ENCODE results near the gene SERTAD1. TPM values are rescaled to one million over a fixed set of nuclear protein-coding genes. Genes with fewer than 3 reads are reported as not detected.

The SERTAD1 gene
- total RNA-seq, 1 donor from 2014 or later: 13.8 TPM

DNA sequence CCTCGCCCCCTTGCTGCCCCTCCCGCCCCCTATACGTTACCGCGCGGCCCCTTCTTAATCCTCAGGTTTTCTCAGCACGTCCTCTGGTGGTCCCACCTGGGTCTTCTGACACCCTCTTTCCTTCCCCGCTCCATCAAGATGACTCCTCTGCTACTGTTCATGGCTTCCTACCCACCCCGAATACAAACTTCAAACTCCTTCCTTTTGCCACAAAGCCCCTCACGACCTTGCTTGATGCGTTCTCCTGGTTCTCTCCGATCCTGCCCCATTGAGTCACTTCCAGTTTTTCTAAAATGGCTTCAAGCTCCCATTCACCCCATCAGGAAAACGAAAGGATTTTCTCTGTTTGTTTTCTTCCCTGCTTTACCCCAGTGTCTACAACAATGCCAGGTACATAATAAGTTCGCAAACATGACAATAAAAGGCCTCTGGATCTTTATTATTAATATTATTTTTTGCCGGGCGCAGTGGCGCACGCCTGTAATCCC is 19.1 kb upstream of the SERTAD1 start:
- H3K4me3 Mint-ChIP-seq (ENCODE audit: unreplicated experiment): peak overlapping the region; percentile 100
- H3K27ac Mint-ChIP-seq (ENCODE audit: unreplicated experiment): peak overlapping the region; percentile 94
- no peaks in the 10 kb centered on the region for H3K9me3 Mint-ChIP-seq (ENCODE audit: unreplicated experiment)
- DNase-seq (ENCODE audit: extremely low spot score, unreplicated experiment): no peak
- no peaks in the 10 kb centered on the region for H3K27me3 Mint-ChIP-seq (ENCODE audit: unreplicated experiment)
- peaks cover 12% of the 10 kb centered on the region for H3K36me3 Mint-ChIP-seq (ENCODE audit: unreplicated experiment)
- TF ChIP-seq, protein P1, sequence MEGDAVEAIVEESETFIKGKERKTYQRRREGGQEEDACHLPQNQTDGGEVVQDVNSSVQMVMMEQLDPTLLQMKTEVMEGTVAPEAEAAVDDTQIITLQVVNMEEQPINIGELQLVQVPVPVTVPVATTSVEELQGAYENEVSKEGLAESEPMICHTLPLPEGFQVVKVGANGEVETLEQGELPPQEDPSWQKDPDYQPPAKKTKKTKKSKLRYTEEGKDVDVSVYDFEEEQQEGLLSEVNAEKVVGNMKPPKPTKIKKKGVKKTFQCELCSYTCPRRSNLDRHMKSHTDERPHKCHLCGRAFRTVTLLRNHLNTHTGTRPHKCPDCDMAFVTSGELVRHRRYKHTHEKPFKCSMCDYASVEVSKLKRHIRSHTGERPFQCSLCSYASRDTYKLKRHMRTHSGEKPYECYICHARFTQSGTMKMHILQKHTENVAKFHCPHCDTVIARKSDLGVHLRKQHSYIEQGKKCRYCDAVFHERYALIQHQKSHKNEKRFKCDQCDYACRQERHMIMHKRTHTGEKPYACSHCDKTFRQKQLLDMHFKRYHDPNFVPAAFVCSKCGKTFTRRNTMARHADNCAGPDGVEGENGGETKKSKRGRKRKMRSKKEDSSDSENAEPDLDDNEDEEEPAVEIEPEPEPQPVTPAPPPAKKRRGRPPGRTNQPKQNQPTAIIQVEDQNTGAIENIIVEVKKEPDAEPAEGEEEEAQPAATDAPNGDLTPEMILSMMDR (IDR thresholded peaks at IDR 0.05): peak; percentile 34
- peaks cover 27% of the 10 kb centered on the region for H3K4me1 Mint-ChIP-seq (ENCODE audit: unreplicated experiment)

DNA sequence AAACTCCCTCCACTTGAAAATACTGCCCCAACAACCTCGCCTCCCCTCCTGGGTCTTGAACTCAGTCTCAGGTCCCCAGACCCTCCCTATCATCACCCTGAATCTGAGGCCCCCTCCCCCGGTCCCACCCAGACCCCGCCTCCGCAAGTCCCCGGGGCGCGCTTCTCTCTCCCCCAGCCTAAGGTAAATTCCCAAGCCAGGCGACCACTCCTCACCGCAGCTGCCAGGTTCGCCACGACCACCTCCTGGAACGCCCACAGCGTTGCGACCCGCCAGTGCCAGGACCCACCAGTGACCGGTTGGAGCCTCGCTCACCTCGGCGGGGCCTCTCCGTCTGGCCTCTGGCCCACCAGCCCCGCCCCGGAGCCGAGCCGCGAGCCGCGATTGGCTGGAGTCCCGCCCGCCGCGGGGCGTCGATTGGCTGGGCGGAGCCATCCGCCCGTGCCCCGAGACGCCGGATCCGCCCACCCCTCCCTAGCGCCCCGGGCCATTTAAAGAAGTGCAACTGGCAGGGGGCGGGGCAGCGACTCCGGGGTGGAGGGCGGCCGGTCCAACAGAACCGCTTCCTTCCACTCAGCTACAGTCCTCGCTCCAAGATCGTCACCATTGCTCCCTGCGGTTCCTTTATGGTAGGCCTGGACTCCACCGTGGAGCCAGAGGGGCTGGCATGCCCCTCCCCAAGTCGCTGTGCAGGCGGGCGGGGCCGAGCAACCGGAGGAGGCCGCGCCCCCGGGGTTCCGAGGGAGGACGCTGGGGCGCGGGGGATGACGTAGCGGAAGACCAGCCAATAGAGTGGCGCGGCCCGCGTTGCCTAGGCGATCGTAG is 18.4 kb upstream of the SERTAD1 start, which contains the start of gene SERTAD3:
Gene SERTAD3 (minus strand): TSS at position 336 of the 825 bp plus-strand sequence. CDS start 2,255 bp downstream, outside the sequence.
- Mint-ChIP-seq H3K4me3 (ENCODE audit: unreplicated experiment) (peak within 1 kb of the TSS; percentile 100), H3K27ac (ENCODE audit: unreplicated experiment) (peak within 1 kb of the TSS; percentile 99), H3K36me3 (ENCODE audit: unreplicated experiment) (peaks cover 8% of the 10 kb centered on the region), H3K9me3 (ENCODE audit: unreplicated experiment) (no peaks in the 10 kb centered on the region), H3K27me3 (ENCODE audit: unreplicated experiment) (no peaks in the 10 kb centered on the region), H3K4me1 (ENCODE audit: unreplicated experiment) (peaks cover 27% of the 10 kb centered on the region)
- peak; percentile 99 for DNase-seq (ENCODE audit: extremely low spot score, unreplicated experiment)
- TF ChIP-seq, protein P1 (IDR thresholded peaks at IDR 0.05): no peak

DNA sequence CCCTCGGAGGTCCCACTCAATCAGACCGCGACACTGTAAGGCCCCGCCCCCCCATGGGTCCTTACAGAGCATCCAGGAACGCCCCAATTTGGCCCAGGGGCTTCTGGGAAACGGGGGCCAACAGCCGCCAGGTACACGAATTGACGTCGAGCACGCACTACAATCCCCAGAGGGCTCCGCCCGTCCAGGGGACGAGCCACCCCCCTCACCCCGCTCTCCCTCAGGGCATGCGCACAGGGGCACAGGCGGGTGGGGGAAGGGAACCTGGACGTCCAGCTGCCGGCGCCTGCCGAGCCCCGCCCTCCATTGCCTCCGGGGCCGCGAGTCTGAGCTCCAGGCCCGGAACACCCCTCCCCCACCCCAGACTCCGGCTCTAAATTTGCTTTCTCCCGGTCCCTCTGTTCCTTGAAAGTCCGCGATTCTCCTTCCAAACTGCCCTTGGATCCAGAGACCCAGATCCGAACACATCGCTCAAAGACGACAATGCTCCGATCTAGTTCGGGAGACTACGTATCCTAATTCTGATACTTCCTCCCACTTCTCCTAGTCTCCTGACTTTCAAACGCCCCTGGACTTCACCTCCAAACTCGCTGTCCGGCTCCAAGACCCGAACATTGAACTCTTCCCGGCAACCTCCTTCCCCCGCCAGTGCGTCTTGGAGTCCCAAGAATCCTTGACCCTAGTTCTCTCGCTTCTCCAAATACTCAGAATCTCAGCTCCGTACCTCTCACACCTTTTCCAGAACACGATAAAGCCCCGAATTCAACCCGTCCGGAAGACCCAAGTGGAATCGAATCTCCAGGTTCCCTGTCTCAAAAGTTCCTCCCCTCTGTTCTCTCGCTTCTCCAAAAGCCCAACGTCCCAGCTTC is 17.6 kb upstream of the SERTAD1 start:
- TF ChIP-seq, protein P1 (IDR thresholded peaks at IDR 0.05): no peak
- Mint-ChIP-seq H3K27ac (ENCODE audit: unreplicated experiment) (peak overlapping the region; percentile 99), H3K27me3 (ENCODE audit: unreplicated experiment) (no peaks in the 10 kb centered on the region), H3K9me3 (ENCODE audit: unreplicated experiment) (no peaks in the 10 kb centered on the region), H3K36me3 (ENCODE audit: unreplicated experiment) (peaks cover 8% of the 10 kb centered on the region), H3K4me1 (ENCODE audit: unreplicated experiment) (peaks cover 27% of the 10 kb centered on the region), H3K4me3 (ENCODE audit: unreplicated experiment) (peak overlapping the region; percentile 100)
- DNase-seq (ENCODE audit: extremely low spot score, unreplicated experiment): peak; percentile 99

DNA sequence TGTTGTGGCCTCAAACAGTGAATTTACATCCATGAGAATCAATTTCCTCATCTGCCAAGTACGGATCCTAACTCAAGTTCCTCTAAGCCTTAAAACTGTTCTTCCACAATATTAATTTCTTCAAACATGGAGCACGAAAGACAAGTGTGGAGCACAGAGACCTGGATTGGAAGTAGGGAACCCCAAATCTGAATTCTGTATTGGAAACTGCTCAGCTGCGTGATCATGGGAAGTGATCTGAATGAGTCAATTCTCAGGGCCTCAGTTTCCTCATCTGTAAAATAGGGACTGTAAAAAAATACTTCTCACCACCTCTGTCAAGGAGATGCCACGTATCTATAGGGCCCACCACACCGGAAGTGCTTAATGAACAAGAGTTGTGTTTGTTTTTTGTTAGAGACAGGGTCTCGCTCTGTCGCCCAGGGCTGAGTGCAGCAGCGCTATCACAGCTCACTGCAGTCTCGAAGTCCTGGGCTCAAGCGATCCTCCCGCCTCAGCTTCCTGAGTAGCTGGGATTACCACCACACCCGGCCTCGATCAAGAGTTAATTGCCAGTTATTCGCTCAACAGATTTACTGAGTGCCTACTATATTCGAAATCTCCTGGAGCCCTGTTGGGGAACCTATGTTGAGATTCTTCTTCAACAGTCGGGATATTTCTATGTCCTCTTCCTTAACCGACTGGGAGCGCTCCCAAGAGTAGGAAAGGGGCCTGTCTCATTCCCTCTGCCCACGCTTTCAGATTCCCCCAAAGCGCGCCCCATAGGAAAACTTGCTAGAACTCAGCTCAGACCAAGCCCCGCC is 16.7 kb upstream of the SERTAD1 start:
- TF ChIP-seq, protein P1 (IDR thresholded peaks at IDR 0.05): no peak
- Mint-ChIP-seq H3K9me3 (ENCODE audit: unreplicated experiment) (no peaks in the 10 kb centered on the region), H3K36me3 (ENCODE audit: unreplicated experiment) (peaks cover 10% of the 10 kb centered on the region), H3K27me3 (ENCODE audit: unreplicated experiment) (no peaks in the 10 kb centered on the region), H3K4me1 (ENCODE audit: unreplicated experiment) (peaks cover 27% of the 10 kb centered on the region), H3K27ac (ENCODE audit: unreplicated experiment) (peak overlapping the region; percentile 99), H3K4me3 (ENCODE audit: unreplicated experiment) (peak overlapping the region; percentile 100)
- no peak for DNase-seq (ENCODE audit: extremely low spot score, unreplicated experiment)
